Fibroblast of lung (primary cell): ENCODE data around the gene LRSAM1. TPM values are rescaled to one million over a fixed set of nuclear protein-coding genes. Genes with fewer than 3 reads are reported as not detected.

Experiments used
- DNase-seq, 2 donors: peaks; one replicate each; pipeline versions ENCODE4 v3.0.0 to v3.0.0-alpha.2; 2010; ENCODE audit warnings: low read depth in 2 of 2
- H2AFZ ChIP-seq: 2 replicates; pipeline ENCODE4 v1.5.1; 2012; ENCODE audit warnings: low read length, control low read depth, inconsistent platforms
- H3K27ac ChIP-seq: 2 replicates; pipeline ENCODE4 v1.5.1; 2011; ENCODE audit warnings: low read length, control low read depth; ENCODE audit not compliant: insufficient read depth
- H3K27me3 ChIP-seq: 2 replicates; pipeline ENCODE4 v1.5.1; 2011; ENCODE audit warnings: mild to moderate bottlenecking, low read length; ENCODE audit not compliant: control insufficient read depth, insufficient read depth
- H3K36me3 ChIP-seq: 2 replicates; pipeline ENCODE4 v1.5.1; 2011; ENCODE audit warnings: low read length; ENCODE audit not compliant: control insufficient read depth, insufficient read depth
- H3K4me1 ChIP-seq: 2 replicates; pipeline ENCODE4 v1.5.1; 2011; ENCODE audit warnings: low read length; ENCODE audit not compliant: control insufficient read depth, insufficient read depth; ENCODE audit errors: extremely low read depth
- H3K4me2 ChIP-seq: 2 replicates; pipeline ENCODE4 v1.5.1; 2011; ENCODE audit warnings: low read length, control low read depth; ENCODE audit not compliant: insufficient read depth; ENCODE audit errors: extremely low read depth
- H3K4me3 ChIP-seq, 4 experiments: fragments of 200-600 bp in 1 of 4; sonication (generic) in 1 of 4; replicated peaks in 1 of 4; 2 replicates each; pipeline ENCODE4 v1.5.1; 2011 to 2016; ENCODE audit warnings: low read length in 4 of 4, low read depth in 3 of 4, mild to moderate bottlenecking in 3 of 4, control low read depth in 2 of 4, inconsistent platforms in 1 of 4, mixed read lengths in 1 of 4; ENCODE audit not compliant: insufficient read depth in 1 of 4; ENCODE audit errors: control extremely low read depth in 1 of 4
- H3K79me2 ChIP-seq: 2 replicates; pipeline ENCODE4 v1.5.1; 2012; ENCODE audit warnings: mild to moderate bottlenecking, low read length, inconsistent platforms; ENCODE audit not compliant: control insufficient read depth, insufficient read depth
- H3K9ac ChIP-seq: 2 replicates; pipeline ENCODE4 v1.5.1; 2011; ENCODE audit warnings: mild to moderate bottlenecking, low read length, control low read depth; ENCODE audit not compliant: insufficient read depth
- H3K9me3 ChIP-seq: 2 replicates; pipeline ENCODE4 v1.5.1; 2012; ENCODE audit warnings: low read depth, low read length; ENCODE audit not compliant: control insufficient read depth, insufficient read depth
- H4K20me1 ChIP-seq: 2 replicates; pipeline ENCODE4 v1.5.1; 2011; ENCODE audit warnings: low read length; ENCODE audit not compliant: control insufficient read depth, insufficient read depth; ENCODE audit errors: extremely low read depth
- CTCF ChIP-seq, 2 donors: IDR thresholded peaks in 1 of 2; conservative IDR thresholded peaks in 1 of 2; 1 replicate in 1 of 2; 2 replicates in 1 of 2; pipeline ENCODE4 v1.5.1; 2011 to 2012; ENCODE audit warnings: low read length in 2 of 2, control low read depth in 1 of 2, inconsistent platforms in 1 of 2, low read depth in 1 of 2, mild to moderate bottlenecking in 1 of 2
- EZH2 ChIP-seq: IDR thresholded peaks from 2 replicates; pipeline ENCODE4 v1.5.1; 2012; ENCODE audit warnings: low read length, control low read depth, mild to moderate bottlenecking; ENCODE audit errors: missing control alignments
- polyA plus RNA-seq, 2 donors: library from polyadenylated mRNA; depleted of rRNA in 1 of 2; stranded (reverse) in 1 of 2; unstranded in 1 of 2; fragments of >200 nt; gene quantifications; 2 replicates each; pipeline ENCODE4 v1.2.1, GENCODE V29; 2011 to 2012; ENCODE audit warnings: missing spikeins in 1 of 2
- total RNA-seq: library from RNA; depleted of rRNA; stranded (reverse); fragments of >200 nt; gene quantifications from 2 replicates; pipeline ENCODE4 v1.2.1, GENCODE V29; 2014

The LRSAM1 gene
- total and polyA plus RNA-seq, 2 donors (not counting 1 experiment from before 2014, with no cell fraction given): 6.8 to 18.0 TPM

GRCh38 chr9:127418037-127418471 lies 33.3 kb upstream of the LRSAM1 start:
- DNase-seq: no peak
- no peaks in the 10 kb centered on the region for H3K4me1 ChIP-seq
- H3K27ac ChIP-seq: no peak overlapping the region
- TF ChIP-seq CTCF (conservative IDR thresholded peaks at IDR 0.05 in 1 of 2, IDR thresholded peaks at IDR 0.05 in 1 of 2; ENCODE audit: low read depth in 1 of 2, low read length in 2 of 2) (peak in 1 of 2 donors; percentile 17), EZH2 (no peak)
- H4K20me1 ChIP-seq: no peaks in the 10 kb centered on the region
- H2AFZ ChIP-seq: no peak overlapping the region
- H3K9me3 ChIP-seq: no peaks in the 10 kb centered on the region
- H3K4me3 ChIP-seq: no peak overlapping the region
- H3K36me3 ChIP-seq: no peaks in the 10 kb centered on the region
- H3K27me3 ChIP-seq: no peaks in the 10 kb centered on the region
- no peak overlapping the region for H3K9ac ChIP-seq
- no peaks in the 10 kb centered on the region for H3K79me2 ChIP-seq
- H3K4me2 ChIP-seq: no peak overlapping the region

- no peaks in the 10 kb centered on the region for H3K9me3 ChIP-seq
- H3K4me3 ChIP-seq: no peak overlapping the region
- no peak overlapping the region for H3K9ac ChIP-seq
- H3K27ac ChIP-seq: no peak overlapping the region
- TF ChIP-seq EZH2 (no peak), CTCF (conservative IDR thresholded peaks at IDR 0.05 in 1 of 2, IDR thresholded peaks at IDR 0.05 in 1 of 2; ENCODE audit: low read depth in 1 of 2, low read length in 2 of 2) (no peak)
- no peak for DNase-seq
- H4K20me1 ChIP-seq: no peaks in the 10 kb centered on the region
- no peaks in the 10 kb centered on the region for H3K27me3 ChIP-seq
- H2AFZ ChIP-seq: no peak overlapping the region
- H3K4me1 ChIP-seq: no peaks in the 10 kb centered on the region
- no peak overlapping the region for H3K4me2 ChIP-seq
- H3K79me2 ChIP-seq: no peaks in the 10 kb centered on the region
- no peaks in the 10 kb centered on the region for H3K36me3 ChIP-seq
These were observed 32.0 kb upstream of the LRSAM1 start for GRCh38 chr9:127419348-127419747.

- Histone ChIP-seq H3K9ac (no peak overlapping the region), H3K79me2 (peaks cover 15% of the 10 kb centered on the region), H3K36me3 (no peaks in the 10 kb centered on the region), H3K27me3 (no peaks in the 10 kb centered on the region), H3K4me2 (no peak overlapping the region), H2AFZ (no peak overlapping the region), H3K4me3 (no peak overlapping the region), H3K27ac (no peak overlapping the region), H4K20me1 (no peaks in the 10 kb centered on the region), H3K4me1 (peaks cover 2% of the 10 kb centered on the region), H3K9me3 (no peaks in the 10 kb centered on the region)
- TF ChIP-seq EZH2: no peak
- TF ChIP-seq CTCF (conservative IDR thresholded peaks at IDR 0.05 in 1 of 2, IDR thresholded peaks at IDR 0.05 in 1 of 2; ENCODE audit: low read depth in 1 of 2, low read length in 2 of 2): no peak
- DNase-seq: no peak
These were observed 30.3 kb upstream of the LRSAM1 start for GRCh38 chr9:127421057-127421456.
